Inferior parietal cortex (tissue), 1 donor: Measurements from ENCODE around the gene HOTAIR.

Experiments
- DNase-seq: peaks from one replicate; pipeline ENCODE4 v3.0.0-alpha.2; 2016; ENCODE audit errors: extremely low spot score

HOTAIR gene

DNA sequence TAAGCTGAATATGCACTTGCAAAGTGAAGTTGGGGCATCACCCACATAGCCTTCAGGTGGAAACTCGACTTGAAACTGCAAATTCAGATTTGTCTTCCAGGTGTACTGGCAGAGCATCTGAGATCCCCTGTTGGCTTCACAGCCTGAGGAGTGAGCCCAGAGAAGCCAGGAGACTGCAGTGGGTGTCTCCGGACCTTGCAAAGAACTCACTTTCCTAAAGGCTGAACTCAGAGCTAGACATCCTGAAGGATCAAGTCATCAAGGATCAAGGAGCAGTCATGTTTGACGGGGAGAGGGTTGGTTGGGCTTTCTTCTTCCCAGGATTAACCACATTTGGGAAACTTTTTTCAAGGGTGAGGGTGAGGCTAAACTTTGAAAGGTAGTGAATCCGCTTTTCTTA, 45.2 kb downstream of the HOTAIR start:
- DNase-seq, result no peak

DNA sequence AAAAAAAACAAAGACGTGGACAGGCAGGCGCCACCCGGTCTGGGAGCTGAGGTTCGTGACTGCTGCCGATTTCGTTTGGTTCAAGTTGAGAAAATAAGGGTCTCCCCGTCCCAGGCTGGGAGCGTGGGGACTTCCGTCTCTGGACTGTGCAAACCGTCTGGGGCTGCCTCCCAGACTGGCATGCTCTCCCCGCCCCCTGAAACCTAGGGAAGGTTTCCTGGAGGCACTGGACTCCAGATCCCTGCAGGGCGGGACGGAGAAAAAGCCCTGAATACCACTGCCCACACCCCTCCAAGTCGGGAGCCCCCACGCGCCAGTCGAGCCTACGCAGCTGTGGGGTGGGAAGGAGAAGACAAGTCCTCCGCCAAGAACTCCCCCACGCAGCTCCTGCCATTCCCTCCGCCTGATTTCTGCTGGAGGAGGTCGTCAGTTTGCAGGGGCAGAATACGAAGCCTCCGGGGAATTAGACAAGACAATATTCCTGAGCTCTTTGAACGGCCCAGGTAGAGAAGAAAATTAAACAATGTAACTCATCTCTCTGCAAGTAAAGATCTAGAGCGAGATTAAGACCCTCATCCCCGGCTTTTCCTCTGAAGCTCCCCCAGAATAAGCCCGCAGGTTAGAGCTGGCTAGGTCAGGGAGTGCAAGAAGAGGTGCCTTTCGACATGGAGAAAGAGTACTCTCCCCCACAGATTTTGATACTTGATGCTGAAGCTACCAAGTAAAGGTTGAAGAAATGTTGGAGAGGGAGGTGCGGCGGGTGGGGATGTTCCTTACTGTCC, 46.5 kb downstream of the HOTAIR start:
- no peak for DNase-seq

DNA sequence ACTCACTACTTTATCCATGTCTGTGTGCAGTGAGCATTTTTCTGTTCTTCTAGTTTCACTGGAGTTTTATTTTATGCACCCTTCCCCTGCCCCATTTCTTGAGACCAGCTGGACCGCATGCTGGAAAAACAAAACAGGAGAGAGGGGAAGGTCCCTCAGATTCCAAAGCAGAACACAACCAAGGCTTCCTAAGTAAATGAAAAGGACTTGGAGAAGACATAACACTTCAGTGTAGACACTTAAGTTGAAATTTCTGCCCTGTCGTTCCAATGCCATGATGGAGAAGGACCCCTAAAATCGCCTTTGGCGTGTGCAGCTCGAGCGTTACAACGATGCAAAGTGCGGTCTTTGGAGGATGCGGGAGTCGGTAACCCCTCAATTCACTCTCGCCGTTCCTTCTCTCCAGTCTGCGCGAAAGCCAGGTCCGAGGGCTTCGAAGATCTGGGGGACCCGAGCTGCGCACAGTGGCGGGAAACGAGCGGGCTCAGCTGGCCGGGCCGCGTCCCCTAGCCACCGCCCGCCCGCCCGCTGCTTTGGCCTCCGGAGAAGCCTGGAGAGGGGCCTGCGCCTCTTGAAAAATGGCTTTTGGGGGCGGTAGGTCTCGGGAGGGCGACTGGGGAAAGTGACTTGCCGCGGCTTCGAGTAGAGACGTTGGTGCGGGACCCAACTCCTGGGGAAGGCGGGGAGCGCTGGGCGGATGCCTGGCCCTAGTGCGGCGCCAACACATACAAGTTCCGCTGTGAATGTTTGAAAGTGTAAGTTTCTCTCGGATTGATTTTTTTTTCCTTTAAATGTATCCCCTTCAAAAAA, 47.3 kb downstream of the HOTAIR start:
- no peak for DNase-seq

DNA sequence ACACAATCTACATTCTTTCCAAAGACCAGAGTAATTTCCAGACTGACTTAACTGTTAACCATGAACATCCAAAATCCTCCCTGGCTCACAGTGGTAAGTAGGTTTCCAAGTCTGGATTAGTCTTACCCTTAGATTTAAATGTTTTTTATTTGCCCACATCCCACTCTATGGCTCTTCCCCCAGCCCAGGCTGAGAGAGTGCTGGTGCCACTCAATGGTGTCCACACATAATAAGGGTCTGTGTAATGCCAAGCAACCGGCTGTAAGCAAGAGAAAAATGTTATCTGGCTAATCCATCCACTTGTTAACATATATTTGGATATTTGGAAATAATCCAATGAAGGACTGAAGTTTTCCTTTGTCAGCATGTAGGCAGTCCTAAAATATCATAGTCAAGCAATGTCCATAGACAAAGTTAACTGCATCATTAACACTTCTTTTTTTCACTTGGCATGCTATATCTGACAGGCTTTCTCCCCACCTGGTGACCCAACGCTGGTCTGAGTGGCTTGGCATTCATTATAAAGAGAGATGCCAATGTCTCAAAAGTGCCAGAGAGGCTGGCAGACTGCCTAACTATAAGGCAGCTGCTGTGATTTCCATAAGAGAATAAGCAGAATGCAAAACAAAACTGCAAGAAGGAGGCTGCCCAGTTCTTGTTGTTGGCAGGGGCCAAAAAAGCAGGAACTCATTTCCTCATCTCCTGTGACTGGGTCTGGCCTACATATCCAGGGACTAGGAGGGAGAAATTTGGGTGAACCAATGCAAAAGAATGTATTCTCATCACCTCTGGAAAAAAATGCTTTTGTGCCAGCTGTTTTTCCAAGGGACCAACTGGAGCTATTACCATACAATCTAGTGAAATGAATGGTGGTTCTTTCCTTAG, 50.0 kb downstream of the HOTAIR start:
- DNase-seq, result no peak

DNA sequence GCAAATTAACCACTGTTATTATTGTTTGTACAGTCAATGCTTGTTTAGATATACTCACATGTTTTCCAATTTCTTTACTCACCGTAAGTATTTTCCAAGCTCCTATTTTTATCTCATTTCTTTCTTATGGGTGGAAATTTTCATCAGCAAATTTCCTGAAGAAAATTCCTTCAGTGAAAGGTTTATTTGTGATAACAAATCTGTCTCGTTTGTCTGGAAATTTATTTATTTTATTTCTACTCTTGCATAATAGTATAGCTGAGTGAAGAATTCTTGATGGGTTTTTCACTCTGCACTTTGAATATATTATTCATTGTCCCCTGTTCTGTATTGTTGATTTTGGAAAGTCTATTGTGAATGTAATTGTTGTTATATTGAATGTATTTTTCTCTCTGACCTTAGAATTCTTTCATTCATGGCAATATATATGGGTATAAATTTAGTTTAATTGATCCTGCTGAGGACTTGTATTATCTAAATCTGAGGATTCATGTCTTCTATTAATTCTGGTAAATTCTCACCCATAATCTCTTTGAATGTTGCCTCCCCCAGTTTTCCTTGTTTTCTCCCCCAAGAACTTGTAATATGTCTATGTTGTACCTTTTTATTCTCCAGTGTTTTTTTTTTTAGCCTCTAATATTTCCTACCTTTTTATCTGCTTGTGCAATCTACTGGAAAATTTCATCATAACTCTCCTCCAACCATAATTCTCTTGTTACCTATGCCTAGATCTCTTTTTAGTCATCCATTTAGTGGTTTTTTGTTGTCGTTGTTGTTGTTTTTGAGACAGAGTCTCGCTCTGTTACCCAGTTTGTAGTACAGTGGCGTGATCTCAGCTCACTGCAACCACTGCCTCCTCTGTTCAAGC, 57.7 kb downstream of the HOTAIR start:
- no peak for DNase-seq
